Measurements from ENCODE around the gene CAND1.

- no peak for TF ChIP-seq CTCF (IDR thresholded peaks at IDR 0.05)
- TF ChIP-seq POLR2A (IDR thresholded peaks at IDR 0.05): no peak
These were observed 49.6 kb downstream of the CAND1 start for GRCh38 chr12:67318786-67319185.

All from thyroid gland (tissue), 4 donors.